ENCODE measurements around the gene STAG2.

DNA sequence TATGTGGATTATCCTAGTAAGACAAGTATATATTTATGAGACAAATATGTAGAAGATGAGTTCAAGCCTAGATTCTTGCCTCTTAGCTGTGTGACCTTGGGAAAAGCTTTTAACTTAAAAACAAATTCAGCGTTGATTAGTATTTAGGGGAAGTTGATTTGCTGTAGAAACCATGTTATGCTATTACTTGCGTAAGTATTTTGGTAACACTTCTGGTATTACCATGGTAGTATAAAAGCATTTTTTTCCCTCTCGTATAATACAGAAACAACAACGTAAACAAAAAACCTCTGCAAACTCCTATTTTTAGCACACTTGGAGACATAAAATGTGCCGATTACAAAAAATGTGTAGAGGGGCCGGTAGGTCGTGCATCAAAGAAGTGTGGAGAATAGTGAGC lies 33.2 kb downstream of the STAG2 start:
- TF ChIP-seq CTCF (conservative IDR thresholded peaks at IDR 0.05; ENCODE audit: low read depth, low read length) (no peak), EZH2 (IDR thresholded peaks at IDR 0.05; ENCODE audit: borderline replicate concordance, low read depth, low read length, poor library complexity, severe bottlenecking) (no peak)

Measured in A673 (cell line).